ENCODE data around the gene DHX16. TPM values are rescaled to one million over a fixed set of nuclear protein-coding genes. Genes with fewer than 3 reads are reported as not detected.

Gene DHX16
- total RNA-seq, 4 donors from 2014 or later, result 16.0 to 34.5 (median 22.5) TPM

GRCh38 chr6:30689022-30689865 is 16.4 kb upstream of the DHX16 start:
- no peak for TF ChIP-seq CTCF (IDR thresholded peaks at IDR 0.05; ENCODE audit: low read depth)

- TF ChIP-seq CTCF (IDR thresholded peaks at IDR 0.05; ENCODE audit: low read depth), result no peak
Measured at GRCh38 chr6:30688569-30688968, 15.8 kb upstream of the DHX16 start.

GRCh38 chr6:30687659-30688431 is 15.0 kb upstream of the DHX16 start:
- TF ChIP-seq CTCF (IDR thresholded peaks at IDR 0.05; ENCODE audit: low read depth), result no peak

- TF ChIP-seq CTCF (IDR thresholded peaks at IDR 0.05; ENCODE audit: low read depth), result no peak
Measured at GRCh38 chr6:30686908-30687658, 14.3 kb upstream of the DHX16 start.

- TF ChIP-seq CTCF (IDR thresholded peaks at IDR 0.05; ENCODE audit: low read depth), result no peak
Measured at GRCh38 chr6:30686009-30686907, 13.5 kb upstream of the DHX16 start, which contains the start of gene PPP1R18. Gene PPP1R18, minus strand, starts transcription at chr6:30686645. Its CDS starts 627 bp downstream, at chr6:30686018.

GRCh38 chr6:30685157-30686008 is 12.6 kb upstream of the DHX16 start:
- no peak for TF ChIP-seq CTCF (IDR thresholded peaks at IDR 0.05; ENCODE audit: low read depth)
